Ascending aorta (tissue), 2 donors: ENCODE measurements around the gene NTM. TPM values are rescaled to one million over a fixed set of nuclear protein-coding genes. Genes with fewer than 3 reads are reported as not detected.

Source experiments
- DNase-seq, 2 donors: peaks; one replicate each; pipeline ENCODE4 v3.0.0-alpha.2; 2019; ENCODE audit warnings: low spot score in 2 of 2
- H3K27ac ChIP-seq, 2 donors: fragments of 200-600 bp; sonication (generic); one replicate each; pipeline ENCODE4 v1.5.1; 2016 to 2017; ENCODE audit warnings: mild to moderate bottlenecking in 1 of 2
- H3K27me3 ChIP-seq: fragments of 200-600 bp; sonication (generic); one replicate; pipeline ENCODE4 v1.5.1; 2017
- H3K36me3 ChIP-seq, 2 donors: fragments of 200-600 bp; sonication (generic); one replicate each; pipeline ENCODE4 v1.5.1; 2016
- H3K4me1 ChIP-seq, 2 donors: fragments of 200-600 bp; sonication (generic); one replicate each; pipeline ENCODE4 v1.5.1; 2016 to 2017; ENCODE audit warnings: mild to moderate bottlenecking in 1 of 2
- H3K4me3 ChIP-seq, 2 donors: fragments of 200-600 bp; sonication (generic); one replicate each; pipeline ENCODE4 v1.5.1; 2016 to 2017; ENCODE audit warnings: mild to moderate bottlenecking in 1 of 2
- H3K9me3 ChIP-seq, 2 donors: fragments of 200-600 bp; sonication (generic); one replicate each; pipeline ENCODE4 v1.5.1; 2016
- intact Hi-C: fragments of 100-400 bp; cut with DNase I; formaldehyde crosslinking; loops from one replicate; pipeline ENCODE4 v1.15.1; 2023
- total RNA-seq: library from RNA; depleted of rRNA; stranded (reverse); fragments of >200 nt; gene quantifications from one replicate; pipeline ENCODE4 v1.1.0, GENCODE V29; 2016
- TF ChIP-seq, protein P1 (sequence below), 3 experiments: fragments of 200-600 bp in 2 of 3; fragments of 450-650 bp in 1 of 3; sonication (generic) in 2 of 3; IDR thresholded peaks; one replicate each; pipeline ENCODE4 v1.5.1; 2016 to 2019; ENCODE audit warnings: antibody characterized with exemption in 3 of 3, mild to moderate bottlenecking in 1 of 3, moderate library complexity in 1 of 3

The NTM gene
- total RNA-seq, 1 donor from 2014 or later, result not detected

DNA sequence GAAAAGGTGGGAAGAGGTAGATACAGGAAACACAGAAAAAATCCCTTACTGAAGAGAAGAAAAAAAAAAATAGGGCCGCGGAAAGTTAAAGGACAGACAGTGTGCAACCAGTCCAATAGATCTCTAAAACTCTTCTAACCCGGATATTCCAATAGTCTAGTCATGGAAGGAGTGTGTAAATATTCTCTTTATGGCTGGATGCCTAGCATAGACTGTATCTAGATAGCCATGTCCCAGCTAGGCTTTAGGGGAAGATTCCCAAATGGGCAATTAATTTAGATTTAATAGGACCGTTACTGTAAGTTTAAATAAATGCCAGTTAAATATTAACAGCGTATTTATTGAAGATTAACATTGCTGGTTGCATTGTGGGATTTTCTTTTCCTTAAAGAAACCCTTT, 532.7 kb downstream of the NTM start:
- H3K4me3 ChIP-seq, result no peak overlapping the region
- no peaks in the 10 kb centered on the region for H3K27me3 ChIP-seq
- H3K9me3 ChIP-seq, result no peaks in the 10 kb centered on the region
- H3K4me1 ChIP-seq, result no peaks in the 10 kb centered on the region
- no peak for DNase-seq
- TF ChIP-seq, protein P1, sequence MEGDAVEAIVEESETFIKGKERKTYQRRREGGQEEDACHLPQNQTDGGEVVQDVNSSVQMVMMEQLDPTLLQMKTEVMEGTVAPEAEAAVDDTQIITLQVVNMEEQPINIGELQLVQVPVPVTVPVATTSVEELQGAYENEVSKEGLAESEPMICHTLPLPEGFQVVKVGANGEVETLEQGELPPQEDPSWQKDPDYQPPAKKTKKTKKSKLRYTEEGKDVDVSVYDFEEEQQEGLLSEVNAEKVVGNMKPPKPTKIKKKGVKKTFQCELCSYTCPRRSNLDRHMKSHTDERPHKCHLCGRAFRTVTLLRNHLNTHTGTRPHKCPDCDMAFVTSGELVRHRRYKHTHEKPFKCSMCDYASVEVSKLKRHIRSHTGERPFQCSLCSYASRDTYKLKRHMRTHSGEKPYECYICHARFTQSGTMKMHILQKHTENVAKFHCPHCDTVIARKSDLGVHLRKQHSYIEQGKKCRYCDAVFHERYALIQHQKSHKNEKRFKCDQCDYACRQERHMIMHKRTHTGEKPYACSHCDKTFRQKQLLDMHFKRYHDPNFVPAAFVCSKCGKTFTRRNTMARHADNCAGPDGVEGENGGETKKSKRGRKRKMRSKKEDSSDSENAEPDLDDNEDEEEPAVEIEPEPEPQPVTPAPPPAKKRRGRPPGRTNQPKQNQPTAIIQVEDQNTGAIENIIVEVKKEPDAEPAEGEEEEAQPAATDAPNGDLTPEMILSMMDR (IDR thresholded peaks at IDR 0.05), result no peak
- no peaks in the 10 kb centered on the region for H3K36me3 ChIP-seq
- intact Hi-C loops, result no loop called here
- no peak overlapping the region for H3K27ac ChIP-seq

DNA sequence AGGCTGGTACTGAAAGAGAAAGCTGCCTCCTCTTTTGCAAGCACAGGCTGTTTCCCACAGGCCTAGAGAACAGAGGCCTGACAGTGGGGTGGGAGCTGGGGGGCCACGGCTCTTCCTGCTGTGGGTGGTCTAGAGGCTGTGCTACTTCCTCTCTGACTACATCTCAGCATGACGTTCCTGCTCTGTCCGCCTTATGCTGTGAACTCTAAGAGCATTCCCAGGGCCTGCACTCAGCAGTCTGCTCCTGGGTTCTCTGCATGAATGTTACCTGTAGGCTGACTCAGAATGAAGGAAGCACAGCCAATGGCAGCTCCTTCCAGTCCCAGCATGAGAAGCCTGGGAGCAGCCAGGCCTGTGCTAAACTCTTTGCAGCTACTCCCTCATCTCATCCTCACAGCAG, 534.3 kb downstream of the NTM start:
- intact Hi-C loops, result no loop called here
- no peaks in the 10 kb centered on the region for H3K36me3 ChIP-seq
- no peak overlapping the region for H3K27ac ChIP-seq

DNA sequence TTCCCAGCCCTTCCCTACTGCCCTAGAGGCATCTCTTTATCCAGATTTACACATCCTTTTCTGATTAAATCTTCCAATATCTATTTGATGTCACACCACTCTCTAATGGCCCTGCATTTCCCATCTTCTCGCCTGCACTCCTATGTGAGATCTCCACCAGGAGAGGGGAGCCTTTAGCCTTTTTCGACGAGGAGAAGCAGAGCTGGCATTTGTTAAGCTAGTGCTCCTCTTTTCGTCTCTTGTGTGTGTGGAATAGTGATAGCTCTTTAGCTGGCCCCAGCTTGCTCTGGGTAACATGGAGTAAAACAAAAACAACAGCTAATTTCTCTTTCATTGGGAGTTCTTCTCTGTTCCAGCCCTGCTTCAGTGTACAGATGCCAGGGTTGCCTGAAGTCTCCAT, 536.5 kb downstream of the NTM start:
- no peaks in the 10 kb centered on the region for H3K36me3 ChIP-seq
- DNase-seq, result no peak
- peaks cover 4% of the 10 kb centered on the region for H3K27me3 ChIP-seq
- no peak overlapping the region for H3K4me3 ChIP-seq
- intact Hi-C loops, result no loop called here
- H3K27ac ChIP-seq, result no peak overlapping the region
- TF ChIP-seq, protein P1 (IDR thresholded peaks at IDR 0.05), result no peak
- H3K4me1 ChIP-seq, result no peaks in the 10 kb centered on the region
- H3K9me3 ChIP-seq, result no peaks in the 10 kb centered on the region

More for the DNA sequence above, 534.3 kb downstream of the NTM start:
- H3K4me1 ChIP-seq, result no peaks in the 10 kb centered on the region
- no peaks in the 10 kb centered on the region for H3K27me3 ChIP-seq
- no peak overlapping the region for H3K4me3 ChIP-seq
- no peak for DNase-seq
- H3K9me3 ChIP-seq, result no peaks in the 10 kb centered on the region
- TF ChIP-seq, protein P1 (IDR thresholded peaks at IDR 0.05), result no peak

DNA sequence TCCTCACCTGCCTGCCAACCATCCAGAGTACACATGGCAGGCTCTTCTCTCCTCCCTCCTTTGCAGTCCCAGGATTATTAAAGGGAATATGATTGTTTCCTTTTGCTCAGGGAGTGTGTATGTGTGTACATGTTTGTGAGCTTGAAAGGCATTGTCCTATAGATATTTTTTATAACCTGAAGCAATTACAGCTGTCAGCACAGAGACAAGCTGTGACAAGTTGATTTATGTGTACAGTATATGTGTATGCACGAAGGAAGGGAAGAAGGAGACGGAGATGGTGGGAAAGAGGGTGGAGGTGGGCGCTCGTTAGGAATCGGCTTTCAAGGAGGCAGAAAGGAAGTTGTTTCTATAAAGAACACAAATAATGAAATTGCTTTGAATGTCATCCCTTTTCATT, 537.0 kb downstream of the NTM start:
- no peak overlapping the region for H3K27ac ChIP-seq
- no peaks in the 10 kb centered on the region for H3K4me1 ChIP-seq
- no peak for DNase-seq
- intact Hi-C loops, result no loop called here
- H3K4me3 ChIP-seq, result no peak overlapping the region
- no peaks in the 10 kb centered on the region for H3K36me3 ChIP-seq
- TF ChIP-seq, protein P1 (IDR thresholded peaks at IDR 0.05), result no peak
- no peaks in the 10 kb centered on the region for H3K9me3 ChIP-seq
- H3K27me3 ChIP-seq, result peaks cover 4% of the 10 kb centered on the region

DNA sequence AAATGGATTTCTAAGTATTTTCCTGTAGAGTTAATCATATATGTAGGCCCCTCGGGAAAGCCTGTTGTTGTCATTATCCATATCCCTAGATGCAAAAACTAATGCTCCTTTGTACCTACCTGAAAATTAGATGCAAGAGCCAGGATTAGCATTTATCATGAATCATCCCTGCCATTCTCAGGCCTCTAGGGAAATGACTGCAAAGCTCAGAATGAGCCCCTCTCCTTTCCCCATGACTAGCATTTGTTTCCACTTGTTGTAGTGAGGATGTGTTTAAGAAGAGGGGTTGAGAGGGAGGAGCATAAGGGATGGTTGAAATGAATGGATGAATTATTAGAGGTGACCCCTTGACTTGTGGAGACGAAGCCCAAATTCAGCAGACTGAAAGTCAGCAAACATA, 537.9 kb downstream of the NTM start:
- Histone ChIP-seq H3K27ac (no peak overlapping the region), H3K27me3 (peaks cover 4% of the 10 kb centered on the region), H3K36me3 (no peaks in the 10 kb centered on the region), H3K9me3 (no peaks in the 10 kb centered on the region), H3K4me3 (no peak overlapping the region), H3K4me1 (no peaks in the 10 kb centered on the region)
- TF ChIP-seq, protein P1 (IDR thresholded peaks at IDR 0.05), result no peak
- intact Hi-C loops, result no loop called here
- DNase-seq, result no peak
